HEK293 (cell line): Measurements from ENCODE around the gene FSTL3.

Source experiments
- CTCF ChIA-PET: fragments of 350-600 bp; formaldehyde crosslinking; extraction: SDS; loops from one replicate; lab custom pipeline; 2021; ENCODE audit warnings: antibody characterized with exemption; lab: Yijun Ruan, JAX
- POLR2A ChIA-PET: fragments of 300-600 bp; formaldehyde crosslinking; extraction: SDS; loops from one replicate; lab custom pipeline; 2020; ENCODE audit warnings: antibody characterized with exemption, inconsistent platforms; lab: Yijun Ruan, JAX
- H3K27ac ChIP-seq: fragments of 200-500 bp; sonication (Bioruptor generic); 2 replicates; pipeline ENCODE4 v1.5.1; 2014; ENCODE audit warnings: low read depth, low read length, control low read depth, inconsistent platforms; ENCODE audit errors: extremely low read depth
- H3K36me3 ChIP-seq, 2 experiments: fragments of 200-500 bp in 1 of 2; sonication (Bioruptor generic) in 1 of 2; 1 replicate in 1 of 2; 2 replicates in 1 of 2; pipeline ENCODE4 v1.5.1; 2014 to 2017; ENCODE audit warnings: inconsistent platforms in 2 of 2, low read length in 2 of 2; ENCODE audit not compliant: control insufficient read depth in 2 of 2, insufficient read depth in 1 of 2
- H3K4me1 ChIP-seq: fragments of 200-500 bp; sonication (Bioruptor generic); 2 replicates; pipeline ENCODE4 v1.5.1; 2014; ENCODE audit warnings: mild to moderate bottlenecking, low read length, inconsistent platforms; ENCODE audit not compliant: control insufficient read depth, insufficient read depth
- H3K4me3 ChIP-seq: 2 replicates; pipeline ENCODE4 v1.5.1; 2011; ENCODE audit warnings: low read depth, mild to moderate bottlenecking, control low read depth, low read length, moderate library complexity
- H3K9me3 ChIP-seq: fragments of 200-500 bp; sonication (Bioruptor generic); 2 replicates; pipeline ENCODE4 v1.5.1; 2014; ENCODE audit warnings: low read depth, low read length, inconsistent platforms; ENCODE audit not compliant: control insufficient read depth, insufficient read depth
- GLIS1 ChIP-seq: fragments of 450-650 bp; formaldehyde crosslinking; IDR thresholded peaks from 2 replicates; pipeline ENCODE4 v1.5.1; 2016; ENCODE audit warnings: missing biosample characterization, missing genetic modification characterization
- SP2 ChIP-seq: fragments of 450-650 bp; formaldehyde crosslinking; IDR thresholded peaks from 2 replicates; pipeline ENCODE4 v1.5.1; 2016; ENCODE audit warnings: missing biosample characterization, missing genetic modification characterization
- SP3 ChIP-seq: fragments of 450-650 bp; formaldehyde crosslinking; IDR thresholded peaks from 2 replicates; pipeline ENCODE4 v1.5.1; 2016; ENCODE audit warnings: missing biosample characterization, missing genetic modification characterization
- TRIM28 ChIP-seq: IDR thresholded peaks from 2 replicates; pipeline ENCODE4 v1.6.1; 2011; ENCODE audit warnings: low read length, control low read depth, borderline replicate concordance
- YY1 ChIP-seq: fragments of 450-650 bp; formaldehyde crosslinking; IDR thresholded peaks from 2 replicates; pipeline ENCODE4 v1.5.1; 2018; ENCODE audit warnings: missing biosample characterization, missing genetic modification characterization
- YY2 ChIP-seq: fragments of 450-650 bp; formaldehyde crosslinking; IDR thresholded peaks from 2 replicates; pipeline ENCODE4 v1.5.1; 2016; ENCODE audit warnings: missing biosample characterization, missing genetic modification characterization
- ZBTB10 ChIP-seq: fragments of 450-650 bp; formaldehyde crosslinking; IDR thresholded peaks from 2 replicates; pipeline ENCODE4 v1.5.1; 2016; ENCODE audit warnings: missing biosample characterization, missing genetic modification characterization
- ZFP3 ChIP-seq: fragments of 450-650 bp; formaldehyde crosslinking; IDR thresholded peaks from 2 replicates; pipeline ENCODE4 v1.5.1; 2016; ENCODE audit warnings: low read depth, missing biosample characterization, missing genetic modification characterization
- ZIC2 ChIP-seq: fragments of 450-650 bp; formaldehyde crosslinking; IDR thresholded peaks from 2 replicates; pipeline ENCODE4 v1.5.1; 2016; ENCODE audit warnings: missing biosample characterization, missing genetic modification characterization
- ZNF211 ChIP-seq: fragments of 450-650 bp; formaldehyde crosslinking; IDR thresholded peaks from 2 replicates; pipeline ENCODE4 v1.5.1; 2016; ENCODE audit warnings: low read depth, missing biosample characterization, missing genetic modification characterization
- ZNF391 ChIP-seq: fragments of 450-650 bp; formaldehyde crosslinking; IDR thresholded peaks from 2 replicates; pipeline ENCODE4 v1.5.1; 2016; ENCODE audit warnings: low read depth, missing biosample characterization, missing genetic modification characterization, borderline replicate concordance
- ZNF398 ChIP-seq: fragments of 450-650 bp; formaldehyde crosslinking; IDR thresholded peaks from 2 replicates; pipeline ENCODE4 v1.5.1; 2017; ENCODE audit warnings: missing biosample characterization, missing genetic modification characterization
- ZNF449 ChIP-seq: fragments of 450-650 bp; formaldehyde crosslinking; IDR thresholded peaks from 2 replicates; pipeline ENCODE4 v1.5.1; 2017; ENCODE audit warnings: missing biosample characterization, mild to moderate bottlenecking, missing genetic modification characterization, moderate library complexity
- ZNF624 ChIP-seq: fragments of 450-650 bp; formaldehyde crosslinking; IDR thresholded peaks from 2 replicates; pipeline ENCODE4 v1.5.1; 2017; ENCODE audit warnings: missing biosample characterization, missing genetic modification characterization
- ZNF677 ChIP-seq: fragments of 450-650 bp; IDR thresholded peaks from 2 replicates; pipeline ENCODE4 v1.5.0; 2018; ENCODE audit warnings: missing biosample characterization, mild to moderate bottlenecking, missing genetic modification characterization, moderate library complexity
- ZNF76 ChIP-seq: fragments of 450-650 bp; formaldehyde crosslinking; IDR thresholded peaks from 2 replicates; pipeline ENCODE4; 2016; ENCODE audit warnings: low read depth, missing biosample characterization, missing genetic modification characterization, borderline replicate concordance
- ZNF791 ChIP-seq: fragments of 450-650 bp; formaldehyde crosslinking; IDR thresholded peaks from 2 replicates; pipeline ENCODE4 v1.5.1; 2016; ENCODE audit warnings: missing biosample characterization, missing genetic modification characterization
- ZSCAN4 ChIP-seq: fragments of 450-650 bp; formaldehyde crosslinking; IDR thresholded peaks from 2 replicates; pipeline ENCODE4 v1.5.1; 2017; ENCODE audit warnings: missing biosample characterization, missing genetic modification characterization
- ZXDB ChIP-seq: fragments of 450-650 bp; formaldehyde crosslinking; IDR thresholded peaks from 2 replicates; pipeline ENCODE4 v1.5.1; 2016; ENCODE audit warnings: missing biosample characterization, missing genetic modification characterization

The FSTL3 gene

GRCh38 chr19:660793-661426 is 15.3 kb upstream of the FSTL3 start:
- Histone ChIP-seq H3K27ac (peak overlapping the region; percentile 94), H3K36me3 (peaks cover 0 to 42% of the 10 kb centered on the region in 2 experiments; a peak in 1 of 3 replicates), H3K4me3 (peak overlapping the region; percentile 2; the same call in 1 of the 2 replicates), H3K9me3 (no peaks in the 10 kb centered on the region), H3K4me1 (peaks cover 9% of the 10 kb centered on the region)
- TF ChIP-seq ZIC2 (tag by site-specific recombination) (peak; percentile 68), ZFP3 (no peak), ZXDB (tag by site-specific recombination) (peak; percentile 88), ZNF211 (tag by site-specific recombination) (no peak)
- POLR2A ChIA-PET: interaction anchor here (0.5 kb wide), 1 partner anchor 1130 kb away, joined by 3 read pairs; no protein-coding TSS in a partner anchor
- CTCF ChIA-PET: interaction anchor here (0.6 kb wide), 1 partner anchor 141 kb away, joined by 3 read pairs; no protein-coding TSS in a partner anchor

GRCh38 chr19:661427-662196 is 14.6 kb upstream of the FSTL3 start:
- Histone ChIP-seq H3K9me3 (no peaks in the 10 kb centered on the region), H3K36me3 (peaks cover 0 to 41% of the 10 kb centered on the region in 2 experiments; a peak in 1 of 3 replicates), H3K4me3 (peak overlapping the region; percentile 86), H3K27ac (peak overlapping the region; percentile 94), H3K4me1 (peaks cover 9% of the 10 kb centered on the region)
- ChIA-PET POLR2A (interaction anchor here (0.5 kb wide), 1 partner anchor 1129 kb away, joined by 3 read pairs; no protein-coding TSS in a partner anchor), CTCF (interaction anchor here (0.6 kb wide), 1 partner anchor 142 kb away, joined by 3 read pairs; no protein-coding TSS in a partner anchor)
- TF ChIP-seq YY2 (tag by site-specific recombination) (no peak), ZNF449 (tag by site-specific recombination) (no peak), TRIM28 (no peak), ZNF677 (tag by site-specific recombination) (no peak), ZIC2 (tag by site-specific recombination) (peak; percentile 23), SP3 (no peak), SP2 (tag by site-specific recombination) (peak; percentile 33; the same call in 1 of the 2 replicates), GLIS1 (tag by site-specific recombination) (peak; percentile 24; the same call in 1 of the 2 replicates), ZNF391 (tag by site-specific recombination) (no peak), YY1 (no peak), ZNF398 (tag by site-specific recombination) (no peak), ZNF791 (tag by site-specific recombination) (no peak), ZSCAN4 (tag by site-specific recombination) (no peak), ZNF76 (tag by site-specific recombination) (peak; percentile 26; the same call in 1 of the 2 replicates), ZBTB10 (tag by site-specific recombination) (no peak), ZNF624 (tag by site-specific recombination) (no peak)
